ENCODE measurements around the gene MACROH2A1.

GRCh38 chr5:135375040-135375793 is 23.8 kb downstream of the MACROH2A1 start:
- TF ChIP-seq BACH1 (tag; IDR thresholded peaks at IDR 0.05) (no peak), PRPF4 (IDR thresholded peaks at IDR 0.05; ENCODE audit: insufficient read depth, low read depth, low read length, poor library complexity, severe bottlenecking) (no peak), SREBF2 (CRISPR knock-in tag; IDR thresholded peaks at IDR 0.05) (no peak)

Measured in K562 (cell line).